ENCODE measurements around the gene STARD5. TPM values are rescaled to one million over a fixed set of nuclear protein-coding genes. Genes with fewer than 3 reads are reported as not detected.

The STARD5 gene
- total RNA-seq, 3 donors from 2014 or later = 16.6 to 38.9 (median 33.4) TPM

GRCh38 chr15:81275711-81276392, 48.1 kb downstream of the STARD5 start:
- TF ChIP-seq CTCF (IDR thresholded peaks at IDR 0.05) = no peak
- ATAC-seq = no peak
- H3K9me3 ChIP-seq = no peaks in the 10 kb centered on the region
- H3K36me3 ChIP-seq (ENCODE audit: low read depth) = no peaks in the 10 kb centered on the region
- H3K4me1 ChIP-seq (ENCODE audit: low read depth) = peaks cover 16% of the 10 kb centered on the region
- DNase-seq = no peak
- intact Hi-C loops (cut with DNase I, micrococcal nuclease) = loop anchor here (2.0 to 10.0 kb wide), 3 partner anchors 59 to 125 kb away; no protein-coding TSS in a partner anchor
- H3K4me3 ChIP-seq = no peak overlapping the region

- DNase-seq (peak; percentile 74 to 85 (median 79)), ATAC-seq (peak; percentile 98)
- H3K4me1 ChIP-seq (ENCODE audit: low read depth) = peaks cover 10% of the 10 kb centered on the region
- H3K4me3 ChIP-seq = no peak overlapping the region
- intact Hi-C loops (cut with DNase I, micrococcal nuclease) = loop anchor here (2.0 to 10.0 kb wide), 3 partner anchors 60 to 126 kb away; no protein-coding TSS in a partner anchor
- peak; percentile 81 for TF ChIP-seq CTCF (IDR thresholded peaks at IDR 0.05)
- no peaks in the 10 kb centered on the region for H3K9me3 ChIP-seq
- H3K36me3 ChIP-seq (ENCODE audit: low read depth) = no peaks in the 10 kb centered on the region
These were observed 48.8 kb downstream of the STARD5 start for GRCh38 chr15:81274931-81275707.

- Histone ChIP-seq H3K4me3 (no peak overlapping the region), H3K4me1 (ENCODE audit: low read depth) (peaks cover 3% of the 10 kb centered on the region), H3K9me3 (no peaks in the 10 kb centered on the region), H3K36me3 (ENCODE audit: low read depth) (no peaks in the 10 kb centered on the region)
- DNase-seq (no peak), ATAC-seq (no peak)
- intact Hi-C loops (cut with DNase I, micrococcal nuclease) = loop anchor here in 1 of 2 donors (2.0 to 10.0 kb wide), 2 partner anchors 61 to 127 kb away; no protein-coding TSS in a partner anchor
- TF ChIP-seq CTCF (IDR thresholded peaks at IDR 0.05) = no peak
These were observed 49.7 kb downstream of the STARD5 start for GRCh38 chr15:81274255-81274654.

- TF ChIP-seq CTCF (IDR thresholded peaks at IDR 0.05) = no peak
These were observed 50.1 kb downstream of the STARD5 start for GRCh38 chr15:81273855-81274254.

GRCh38 chr15:81273200-81273599, 50.7 kb downstream of the STARD5 start:
- TF ChIP-seq CTCF (IDR thresholded peaks at IDR 0.05) = no peak
- DNase-seq = no peak
- Histone ChIP-seq H3K4me1 (ENCODE audit: low read depth) (peaks cover 3% of the 10 kb centered on the region), H3K9me3 (no peaks in the 10 kb centered on the region), H3K4me3 (no peak overlapping the region), H3K36me3 (ENCODE audit: low read depth) (no peaks in the 10 kb centered on the region)
- no peak for ATAC-seq
- intact Hi-C loops (cut with DNase I, micrococcal nuclease) = loop anchor here in 1 of 2 donors (10.0 kb wide), 1 partner anchor 62 kb away; no protein-coding TSS in a partner anchor

More at GRCh38 chr15:81273855-81274254, 50.1 kb downstream of the STARD5 start:
- Histone ChIP-seq H3K4me3 (no peak overlapping the region), H3K9me3 (no peaks in the 10 kb centered on the region), H3K4me1 (ENCODE audit: low read depth) (peaks cover 3% of the 10 kb centered on the region), H3K36me3 (ENCODE audit: low read depth) (no peaks in the 10 kb centered on the region)
- DNase-seq (no peak), ATAC-seq (no peak)
- intact Hi-C loops (cut with DNase I, micrococcal nuclease) = loop anchor here in 1 of 2 donors (2.0 to 10.0 kb wide), 2 partner anchors 61 to 127 kb away; no protein-coding TSS in a partner anchor

Data from mucosa of descending colon (tissue), 3 donors.